Mucosa of descending colon (tissue), 3 donors: Measurements from ENCODE around the gene SAMD4A. TPM values are rescaled to one million over a fixed set of nuclear protein-coding genes. Genes with fewer than 3 reads are reported as not detected.

ENCODE experiments used
- ATAC-seq: fragments of 200-7000 bp; cut with Tn5 transposase; one replicate; pipeline ENCODE4 v1.9.1; 2020; ENCODE audit warnings: mild to moderate bottlenecking, moderate library complexity
- DNase-seq, 3 donors: peaks; one replicate each; pipeline ENCODE4 v3.0.0-alpha.2; 2020
- H3K36me3 ChIP-seq: fragments of 200-600 bp; one replicate; pipeline ENCODE4 v1.8.0; 2021; ENCODE audit warnings: low read depth, mild to moderate bottlenecking
- H3K4me1 ChIP-seq: fragments of 200-600 bp; one replicate; pipeline ENCODE4 v1.8.0; 2021; ENCODE audit warnings: low read depth, mild to moderate bottlenecking
- H3K4me3 ChIP-seq: fragments of 200-600 bp; one replicate; pipeline ENCODE4 v1.8.0; 2021; ENCODE audit warnings: mild to moderate bottlenecking
- H3K9me3 ChIP-seq: fragments of 200-600 bp; one replicate; pipeline ENCODE4 v1.8.0; 2021; ENCODE audit warnings: mild to moderate bottlenecking
- CTCF ChIP-seq: fragments of 200-600 bp; IDR thresholded peaks from one replicate; pipeline ENCODE4 v1.8.0; 2022; ENCODE audit warnings: antibody characterized with exemption, mild to moderate bottlenecking
- intact Hi-C, 2 donors: fragments of 100-400 bp; cut with DNase I in 1 of 2; cut with micrococcal nuclease in 1 of 2; formaldehyde crosslinking; loops; one replicate each; pipeline versions ENCODE4 v1.11.0 to v1.11.1; 2022; cut with DNase I, micrococcal nuclease
- total RNA-seq, 3 donors: library from RNA; stranded (reverse); fragmentation: NEBNext Ultra II Directional in 2 of 3; extraction: Animal tissue kit (Norgen Biotek cat#: 25700) in 2 of 3; gene quantifications; one replicate each; pipeline versions ENCODE4 v1.2.1 to v1.2.4, GENCODE V29; 2021 to 2023
- donor health status: DM: no; HTN: no; CAD: no; lungs with moderate emphysema.
- donor health status: DM: no; HTN: no; CAD: no.
- donor health status: DM: no; HTN: yes; CAD: no.

The SAMD4A gene
- total RNA-seq, 3 donors from 2014 or later, result 14.7 to 82.1 (median 16.5) TPM

GRCh38 chr14:54667026-54667744, 100.3 kb downstream of the SAMD4A start:
- Histone ChIP-seq H3K36me3 (no peaks in the 10 kb centered on the region), H3K9me3 (no peaks in the 10 kb centered on the region), H3K4me1 (no peaks in the 10 kb centered on the region), H3K4me3 (no peak overlapping the region)
- TF ChIP-seq CTCF, result no peak
- ATAC-seq (no peak), DNase-seq (no peak)
- intact Hi-C loops, result no loop called here

- Histone ChIP-seq H3K36me3 (no peaks in the 10 kb centered on the region), H3K9me3 (no peaks in the 10 kb centered on the region), H3K4me3 (no peak overlapping the region), H3K4me1 (no peaks in the 10 kb centered on the region)
- DNase-seq, result no peak
- TF ChIP-seq CTCF, result no peak
- intact Hi-C loops, result no loop called here
- no peak for ATAC-seq
These were observed 100.8 kb downstream of the SAMD4A start for GRCh38 chr14:54667764-54668163.

GRCh38 chr14:54669721-54670561, 103.0 kb downstream of the SAMD4A start:
- TF ChIP-seq CTCF, result no peak
- no peaks in the 10 kb centered on the region for H3K4me1 ChIP-seq
- intact Hi-C loops, result no loop called here
- DNase-seq (no peak), ATAC-seq (peak; percentile 39)
- H3K9me3 ChIP-seq, result no peaks in the 10 kb centered on the region
- H3K36me3 ChIP-seq, result no peaks in the 10 kb centered on the region
- H3K4me3 ChIP-seq, result no peak overlapping the region

DNA sequence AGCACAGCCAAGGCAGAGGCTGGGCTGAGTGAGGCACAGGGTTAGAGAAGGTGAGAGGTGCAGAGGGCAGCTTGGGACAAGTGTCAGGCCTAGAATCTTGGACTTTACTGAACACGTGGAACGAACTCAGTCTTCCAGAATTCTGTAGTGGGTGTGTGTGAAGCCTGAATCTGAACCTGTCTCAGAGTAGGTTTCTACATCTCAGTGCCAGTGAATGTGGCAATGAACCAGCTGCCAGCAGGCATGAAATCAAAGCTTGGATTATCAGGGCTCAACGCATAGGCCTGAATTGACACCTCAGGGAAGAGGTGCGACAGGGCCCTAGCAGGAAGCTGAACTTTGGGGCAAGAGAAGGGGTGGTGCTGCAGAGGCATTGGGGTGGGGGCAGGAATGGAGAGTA, 104.6 kb downstream of the SAMD4A start:
- ATAC-seq (no peak), DNase-seq (no peak)
- TF ChIP-seq CTCF, result no peak
- H3K4me1 ChIP-seq, result no peaks in the 10 kb centered on the region
- H3K4me3 ChIP-seq, result no peak overlapping the region
- H3K36me3 ChIP-seq, result no peaks in the 10 kb centered on the region
- intact Hi-C loops, result no loop called here
- H3K9me3 ChIP-seq, result no peaks in the 10 kb centered on the region

DNA sequence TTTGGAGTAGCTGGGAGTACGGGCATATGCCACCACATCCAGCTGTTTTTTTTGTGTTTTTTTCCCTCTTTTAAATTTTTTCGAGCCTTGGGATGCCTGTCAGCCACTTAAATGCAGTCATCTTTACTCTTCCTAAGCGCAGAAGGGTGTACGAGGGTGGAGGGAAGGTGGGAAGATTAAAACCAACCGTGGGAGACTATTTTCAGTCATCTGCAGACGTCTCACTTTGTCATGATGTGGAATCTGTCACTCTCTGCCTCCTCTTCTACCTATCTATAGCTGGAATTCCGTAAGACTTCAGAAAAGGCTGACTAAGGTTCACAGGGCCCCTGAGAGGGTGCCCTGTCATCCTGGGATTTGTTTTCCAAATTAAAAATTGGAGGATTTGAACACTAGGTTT, 105.3 kb downstream of the SAMD4A start:
- H3K36me3 ChIP-seq, result no peaks in the 10 kb centered on the region
- no peak for TF ChIP-seq CTCF
- no peak for DNase-seq
- intact Hi-C loops, result no loop called here
- H3K4me1 ChIP-seq, result no peaks in the 10 kb centered on the region
- no peak overlapping the region for H3K4me3 ChIP-seq
- ATAC-seq, result no peak
- no peaks in the 10 kb centered on the region for H3K9me3 ChIP-seq
